ENCODE measurements around the gene TMEM132E.

Gene TMEM132E

GRCh38 chr17:34680151-34680550, 100.8 kb downstream of the TMEM132E start:
- TF ChIP-seq SUZ12 (IDR thresholded peaks at IDR 0.05) (no peak), CTBP1 (IDR thresholded peaks at IDR 0.05; ENCODE audit: borderline replicate concordance) (no peak), ZNF384 (IDR thresholded peaks at IDR 0.05) (no peak), ARNT (IDR thresholded peaks at IDR 0.05) (no peak), HDGF (IDR thresholded peaks at IDR 0.05; ENCODE audit: borderline replicate concordance) (no peak), TARDBP (IDR thresholded peaks at IDR 0.05) (no peak)
- ChIA-PET CTCF (no interaction called here), POLR2A (no interaction called here)
- no peak for DNase-seq (ENCODE audit: extremely low spot score)

- CTCF ChIA-PET = no interaction called here
- no peak for TF ChIP-seq CTBP1 (IDR thresholded peaks at IDR 0.05; ENCODE audit: borderline replicate concordance)
- no peak for TF ChIP-seq SP1 (IDR thresholded peaks at IDR 0.05)
- TF ChIP-seq BHLHE40 (IDR thresholded peaks at IDR 0.05; ENCODE audit: borderline replicate concordance) = no peak
- TF ChIP-seq LEF1 (IDR thresholded peaks at IDR 0.05; ENCODE audit: borderline replicate concordance) = no peak
- TF ChIP-seq ELF4 (IDR thresholded peaks at IDR 0.05) = no peak
- TF ChIP-seq FOXM1 (IDR thresholded peaks at IDR 0.05; ENCODE audit: borderline replicate concordance) = no peak
- TF ChIP-seq PKNOX1 (IDR thresholded peaks at IDR 0.05) = no peak
- TF ChIP-seq FOXK2 (IDR thresholded peaks at IDR 0.05) = no peak
- TF ChIP-seq ARNT (IDR thresholded peaks at IDR 0.05) = no peak
- no peak for DNase-seq (ENCODE audit: extremely low spot score)
- POLR2A ChIA-PET = no interaction called here
These were observed 102.9 kb downstream of the TMEM132E start for GRCh38 chr17:34682305-34682704.

- TF ChIP-seq FOXA1 (IDR thresholded peaks at IDR 0.05) = no peak
- no peak for TF ChIP-seq NFRKB (IDR thresholded peaks at IDR 0.05)
- TF ChIP-seq ZNF384 (IDR thresholded peaks at IDR 0.05) = no peak
- TF ChIP-seq SUZ12 (IDR thresholded peaks at IDR 0.05) = no peak
- no peak for TF ChIP-seq ARNT (IDR thresholded peaks at IDR 0.05)
- TF ChIP-seq FOXM1 (IDR thresholded peaks at IDR 0.05; ENCODE audit: borderline replicate concordance) = no peak
- no peak for TF ChIP-seq PKNOX1 (IDR thresholded peaks at IDR 0.05)
- no peak for TF ChIP-seq L3MBTL2 (conservative IDR thresholded peaks at IDR 0.05)
- DNase-seq (ENCODE audit: extremely low spot score) = no peak
- POLR2A ChIA-PET = no interaction called here
- CTCF ChIA-PET = no interaction called here
These were observed 104.0 kb downstream of the TMEM132E start for GRCh38 chr17:34683390-34683789.
